DMS 273 treated with DMSO at 0.1 percent for 48 hours (cell line): ENCODE results near the gene PTPRG.

Source experiments
- DNase-seq: peaks from one replicate; lab custom pipeline; 2025; lab: John Stamatoyannopoulos, UW

Gene PTPRG

DNA sequence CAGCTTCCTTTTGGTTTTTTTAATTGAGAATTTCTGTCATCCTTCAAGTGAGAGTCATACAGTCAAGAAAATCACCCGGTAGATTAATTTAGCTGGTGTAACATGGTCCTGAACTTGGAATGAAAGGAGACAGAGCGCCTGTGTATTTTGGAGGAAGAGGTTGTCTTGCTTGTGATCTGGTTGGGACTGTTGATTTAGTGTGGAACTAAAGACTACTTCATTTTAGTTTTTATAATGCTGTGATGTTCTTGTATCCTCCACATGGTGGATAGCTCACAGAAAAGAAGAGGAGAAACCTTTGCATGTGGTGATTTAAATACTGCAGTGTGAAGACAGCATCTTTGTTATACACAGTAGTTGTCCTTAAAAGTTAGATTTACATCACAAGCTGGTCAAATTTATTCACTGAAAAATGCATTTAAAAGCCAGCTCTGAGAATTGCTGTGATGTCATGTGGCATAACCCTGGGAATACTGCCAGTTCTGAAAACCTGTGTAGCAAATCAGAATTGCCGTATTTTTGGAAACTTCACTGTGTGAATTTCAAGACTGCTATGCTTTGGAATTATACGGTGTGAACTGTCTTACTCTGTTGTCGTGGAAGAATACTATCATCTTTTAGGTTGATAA lies 268.5 kb downstream of the PTPRG start:
- DNase-seq, result no peak

DNA sequence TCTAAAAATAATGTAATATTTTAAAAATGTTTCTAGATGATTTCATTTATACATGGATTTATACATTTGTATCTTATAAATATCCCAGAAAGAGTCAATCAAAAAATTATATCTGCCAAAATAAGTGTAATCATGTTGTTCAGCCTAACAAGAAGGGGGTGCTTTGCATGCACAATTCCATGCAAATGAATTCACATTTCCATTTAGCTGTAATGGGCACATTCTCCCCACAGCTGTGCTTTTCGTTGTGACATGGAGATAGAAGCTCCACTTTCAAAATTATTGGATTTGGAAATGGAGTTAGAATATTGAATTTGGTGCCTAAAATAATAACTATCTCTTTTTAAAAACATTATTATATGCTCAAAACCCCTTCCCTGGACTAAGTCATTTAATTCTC lies 270.6 kb downstream of the PTPRG start:
- DNase-seq, result no peak

DNA sequence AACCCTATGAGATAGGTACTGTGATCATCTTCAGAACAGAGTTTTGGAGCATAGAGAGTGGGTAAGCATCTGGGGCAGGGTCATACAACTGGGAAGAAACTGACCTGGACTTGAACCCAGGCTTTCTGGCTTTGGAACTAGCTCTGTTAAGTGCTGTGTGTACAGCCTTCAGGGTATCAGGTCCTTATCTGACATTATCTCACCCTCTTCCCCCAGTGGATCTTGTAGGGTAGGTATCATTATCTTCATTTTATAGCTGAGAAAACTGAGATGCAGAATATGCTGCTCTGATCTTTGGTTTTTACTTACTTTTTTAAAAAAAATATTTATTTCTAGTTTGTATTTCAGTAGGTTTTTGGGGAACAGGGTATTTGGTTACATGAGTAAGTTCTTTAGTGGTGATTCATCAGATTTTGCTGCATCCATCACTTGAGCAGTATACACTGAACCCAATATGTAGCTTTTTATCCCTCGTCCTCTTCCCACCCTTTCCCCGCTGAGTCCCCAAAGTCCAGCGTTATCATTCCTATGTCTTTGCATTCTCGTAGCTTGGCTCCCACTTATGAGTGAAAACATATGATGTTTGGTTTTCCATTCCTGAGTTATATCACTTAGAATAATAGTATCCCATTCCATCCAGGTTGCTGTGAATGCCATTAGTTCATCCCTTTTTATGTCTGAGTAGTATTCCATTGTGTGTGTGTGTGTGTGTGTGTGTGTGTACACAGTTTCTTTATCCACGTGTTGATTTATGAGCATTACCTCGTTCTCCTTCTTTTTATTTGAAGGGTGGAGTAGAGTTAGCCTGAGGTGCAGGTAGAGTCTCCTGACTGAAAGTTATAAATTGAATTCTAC lies 271.2 kb downstream of the PTPRG start:
- no peak for DNase-seq

DNA sequence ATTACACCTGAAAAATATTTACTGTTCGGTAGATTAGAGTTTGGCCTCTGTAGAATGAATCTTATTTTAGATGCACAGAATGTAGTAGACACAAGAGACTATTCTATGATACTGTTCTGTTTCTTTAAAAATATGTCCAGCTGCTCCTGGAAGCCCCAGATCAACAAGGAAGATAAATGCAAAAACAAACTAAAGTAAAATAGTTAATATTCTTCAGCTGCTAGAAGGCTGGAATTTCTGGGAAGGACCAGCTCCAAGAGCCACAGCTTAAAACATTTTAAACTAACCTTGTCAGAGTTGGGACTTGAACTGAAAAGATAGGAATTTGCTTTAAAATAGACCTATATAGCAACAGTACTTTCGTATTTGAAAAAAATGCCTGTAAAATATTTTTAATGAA lies 277.9 kb downstream of the PTPRG start:
- no peak for DNase-seq

DNA sequence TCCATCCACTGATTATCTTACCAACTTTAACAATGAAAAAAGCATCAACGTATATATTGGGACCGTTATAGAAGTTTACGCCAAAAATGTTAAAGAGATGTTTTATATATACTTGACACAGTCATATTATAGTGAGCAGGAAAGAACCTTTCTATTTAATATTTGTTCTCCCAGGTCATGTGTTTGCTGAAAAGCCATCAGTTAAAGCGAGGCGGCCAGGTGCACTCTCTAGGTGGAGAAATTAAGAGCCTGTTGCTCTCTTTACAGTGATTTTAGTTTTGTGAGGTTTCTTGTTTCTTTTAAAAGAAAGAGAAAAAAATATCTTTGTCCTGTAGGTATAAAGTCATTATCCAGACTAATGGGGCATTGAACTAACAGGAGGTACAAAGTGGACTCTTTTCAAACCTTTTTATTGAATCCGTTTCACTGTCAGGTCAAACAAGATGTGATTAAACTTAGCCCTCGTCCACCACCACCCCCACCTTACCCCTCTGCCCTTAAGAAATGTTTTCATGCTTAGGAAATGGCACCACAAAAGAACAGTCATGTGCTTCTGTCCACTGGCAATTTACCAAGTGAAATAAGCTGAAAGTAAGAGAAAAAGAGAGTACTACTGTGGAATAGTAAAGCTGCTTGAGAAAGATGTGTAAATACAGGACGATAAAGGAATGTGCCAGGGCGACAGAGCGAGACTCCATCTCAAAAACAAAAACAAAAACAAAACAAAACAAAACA lies 279.9 kb downstream of the PTPRG start:
- no peak for DNase-seq

DNA sequence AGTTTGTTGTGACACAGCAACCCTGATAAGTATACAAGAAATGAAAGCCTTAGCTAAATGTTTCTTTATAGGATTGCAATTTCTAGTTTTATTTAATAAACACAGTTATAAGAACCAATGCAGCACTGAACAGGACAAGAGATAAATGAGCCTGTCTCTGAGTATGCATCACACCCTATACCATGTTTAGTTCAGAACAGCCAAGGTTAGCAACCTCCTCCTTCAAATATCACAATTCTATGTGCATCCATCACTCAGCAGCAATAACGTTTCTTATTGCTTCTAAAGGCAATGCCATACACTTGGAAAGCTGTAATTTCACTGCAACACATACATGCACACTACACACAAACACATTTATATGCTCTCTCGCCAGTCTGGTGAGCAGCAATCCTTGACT lies 280.6 kb downstream of the PTPRG start:
- DNase-seq, result no peak

DNA sequence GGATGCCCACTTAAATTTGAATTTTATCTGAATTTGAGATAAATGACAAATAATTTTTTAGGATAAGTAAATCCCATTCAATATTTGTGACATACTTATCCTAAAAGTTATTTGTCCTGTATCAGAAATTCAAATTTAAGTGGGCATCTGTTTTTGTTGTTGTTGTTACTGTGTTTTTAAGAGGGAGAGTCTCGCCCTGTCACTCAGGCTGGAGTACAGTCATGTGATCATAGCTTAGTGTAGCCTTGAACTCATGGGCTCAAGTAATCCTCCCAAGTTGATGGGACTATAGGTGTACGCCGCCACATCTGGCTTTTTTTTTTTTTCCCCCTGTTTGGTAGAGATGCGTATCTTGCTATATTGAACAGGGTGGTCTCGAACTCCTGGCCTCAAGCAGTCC lies 283.0 kb downstream of the PTPRG start:
- DNase-seq, result no peak

DNA sequence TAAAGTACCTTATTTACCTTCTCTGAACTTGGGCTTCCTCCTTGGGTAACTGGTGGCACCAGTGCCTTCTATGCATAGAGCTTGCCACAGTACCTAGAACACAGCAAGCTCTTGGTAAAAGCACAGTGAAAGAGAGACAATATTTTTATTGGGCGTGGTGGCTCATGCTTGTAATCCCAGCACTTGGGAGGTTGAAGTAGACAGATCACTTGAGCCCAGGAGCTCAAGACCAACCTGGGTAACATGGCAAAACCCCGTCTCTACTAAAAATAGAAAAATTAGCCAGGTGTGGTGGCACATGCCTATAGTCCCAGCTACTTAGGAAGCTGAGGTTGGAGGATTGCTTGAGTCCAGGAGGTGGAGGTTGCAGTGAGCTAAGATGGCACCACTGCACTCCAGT lies 285.1 kb downstream of the PTPRG start:
- no peak for DNase-seq

DNA sequence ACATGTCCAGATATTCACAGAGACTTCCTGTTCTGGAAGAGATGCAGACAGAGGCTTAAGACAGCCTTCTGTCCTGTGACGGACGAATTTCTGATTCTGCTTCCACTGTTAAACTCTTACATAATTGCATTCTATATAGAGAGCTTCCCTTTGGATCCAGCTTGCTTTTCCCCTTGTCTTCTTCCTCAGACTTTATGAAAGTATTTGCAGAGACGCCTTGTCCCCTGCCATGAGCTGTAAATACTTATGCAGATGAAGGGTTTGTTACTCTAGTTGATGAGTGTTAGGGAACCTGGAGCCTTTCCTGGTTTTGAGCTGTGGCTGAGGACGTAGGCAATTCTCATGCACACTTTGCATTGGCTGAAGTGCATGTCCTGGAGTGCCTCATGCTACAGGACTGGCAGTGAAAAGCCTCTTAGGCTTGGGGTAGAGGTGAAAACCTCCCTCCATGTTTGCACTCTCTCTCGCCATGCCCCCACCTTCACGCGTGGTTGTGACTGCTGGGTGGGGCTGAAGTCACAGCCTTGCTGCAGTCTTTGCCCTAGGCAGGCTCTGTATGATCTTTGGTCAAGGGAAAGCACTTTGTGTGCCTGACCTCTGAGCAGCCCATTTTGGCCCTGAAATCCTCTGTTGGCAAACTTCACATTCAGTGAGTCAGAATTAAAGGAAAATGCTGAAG lies 286.6 kb downstream of the PTPRG start:
- DNase-seq, result no peak

DNA sequence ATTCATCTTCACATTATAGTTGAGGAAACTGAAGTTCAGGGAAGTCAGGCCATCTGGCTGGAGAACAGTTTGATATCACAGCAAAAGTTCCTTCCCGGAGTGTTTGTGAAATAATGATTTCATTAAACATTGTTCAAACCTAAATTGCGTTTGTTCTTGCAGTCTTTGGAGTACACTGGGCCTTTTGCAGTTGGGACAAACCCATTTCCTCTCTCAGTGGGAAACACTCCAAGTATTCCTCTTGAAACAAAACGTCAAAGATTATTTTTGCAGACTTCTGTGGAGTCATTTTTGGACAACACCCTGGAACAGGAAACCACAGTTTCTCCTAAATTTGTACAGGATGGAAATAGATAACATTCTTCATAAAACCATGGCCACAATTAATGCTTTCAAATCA lies 287.5 kb downstream of the PTPRG start:
- DNase-seq, result no peak

DNA sequence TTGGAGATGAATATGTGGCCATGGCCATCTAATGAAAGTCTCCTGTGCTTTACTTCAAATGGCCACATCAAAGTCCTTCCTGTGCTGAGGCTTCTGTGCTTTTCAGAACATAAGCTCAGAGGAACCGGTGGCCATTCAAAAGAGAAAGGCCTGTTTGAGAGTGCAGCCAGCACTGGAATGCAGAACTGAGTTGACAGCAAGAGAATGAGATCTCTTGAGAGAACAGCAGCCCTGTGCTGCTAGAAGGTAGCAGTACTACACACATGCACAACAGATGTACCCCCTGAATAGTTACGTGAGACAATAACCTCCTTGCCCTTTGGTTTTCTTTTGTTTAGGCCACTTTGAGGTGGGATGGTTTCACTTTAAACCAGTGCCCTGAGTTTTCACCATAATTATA lies 292.5 kb downstream of the PTPRG start:
- no peak for DNase-seq

DNA sequence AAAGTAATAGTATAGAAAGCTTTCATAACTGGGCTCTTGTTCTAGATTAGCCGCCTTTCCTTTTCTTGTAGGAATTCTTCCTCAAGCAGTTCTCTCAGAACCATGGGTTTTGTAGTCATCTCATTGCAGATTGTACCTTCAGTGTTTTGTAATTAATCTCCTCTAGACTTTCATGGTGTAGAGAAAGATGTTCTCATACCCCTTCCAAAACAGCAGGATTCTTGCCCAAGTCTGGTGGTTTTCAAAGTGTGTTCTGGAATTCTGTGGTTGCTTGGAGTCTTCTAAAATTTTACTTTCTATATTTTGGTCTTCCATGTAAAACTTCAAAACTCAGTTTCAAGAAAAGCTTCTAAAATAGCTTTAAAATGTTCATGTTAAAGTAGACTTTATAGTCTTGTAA lies 293.8 kb downstream of the PTPRG start:
- no peak for DNase-seq

DNA sequence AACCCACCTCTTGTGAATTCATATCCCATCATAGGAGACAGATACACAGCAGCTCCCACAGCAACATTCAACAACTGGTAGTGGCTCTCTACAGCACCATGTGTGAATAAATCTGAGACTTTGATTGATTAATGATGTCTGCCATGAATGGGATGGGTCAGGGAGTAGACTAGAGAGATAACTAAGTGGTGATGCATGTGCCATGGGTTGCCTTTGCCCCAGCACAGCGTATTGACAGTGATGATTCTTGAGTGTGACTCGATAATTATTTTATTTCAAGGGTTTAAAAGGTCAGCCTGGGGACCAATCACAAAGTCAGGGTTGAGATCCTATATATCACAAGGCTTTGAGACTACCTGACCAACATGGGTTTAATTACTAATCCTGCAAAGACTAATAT lies 295.9 kb downstream of the PTPRG start:
- no peak for DNase-seq

DNA sequence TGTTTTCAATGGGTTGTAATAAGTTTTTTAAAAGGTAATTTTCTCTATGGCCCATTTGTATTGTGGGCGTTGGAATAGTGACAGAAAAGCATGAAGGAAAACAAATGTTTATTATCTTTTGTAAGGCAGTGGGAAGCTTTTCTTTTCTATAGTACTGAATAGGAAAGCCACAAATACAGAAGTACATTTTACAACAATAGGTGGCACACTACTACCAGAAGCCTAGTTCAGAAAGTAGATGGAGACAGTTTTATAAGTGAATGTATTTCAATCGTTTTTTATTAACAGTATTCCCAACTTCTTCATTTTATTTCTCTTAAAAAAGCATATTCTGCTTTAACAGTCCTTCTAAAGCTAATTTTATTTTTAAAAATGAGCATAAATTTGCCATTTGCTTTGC lies 296.7 kb downstream of the PTPRG start:
- no peak for DNase-seq

DNA sequence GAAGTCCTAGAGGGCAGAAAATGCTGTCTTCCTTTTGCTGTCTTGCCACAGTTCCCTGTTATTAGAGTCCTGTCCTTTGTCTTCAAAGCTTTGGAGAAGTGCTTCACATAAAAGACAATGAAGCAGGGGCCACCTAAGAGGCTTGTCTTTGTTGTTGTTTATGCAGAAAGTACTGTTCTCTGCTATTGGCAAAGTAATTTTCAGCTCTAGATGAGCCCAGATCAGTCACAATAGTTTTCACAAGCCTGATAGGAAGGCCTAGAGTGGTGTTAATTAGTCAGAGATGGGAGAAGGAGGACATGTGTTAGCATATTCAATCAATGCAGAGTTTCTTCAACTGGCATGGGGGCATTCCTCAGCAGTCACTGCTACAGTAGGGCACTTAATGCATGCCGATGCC lies 300.0 kb downstream of the PTPRG start:
- no peak for DNase-seq

DNA sequence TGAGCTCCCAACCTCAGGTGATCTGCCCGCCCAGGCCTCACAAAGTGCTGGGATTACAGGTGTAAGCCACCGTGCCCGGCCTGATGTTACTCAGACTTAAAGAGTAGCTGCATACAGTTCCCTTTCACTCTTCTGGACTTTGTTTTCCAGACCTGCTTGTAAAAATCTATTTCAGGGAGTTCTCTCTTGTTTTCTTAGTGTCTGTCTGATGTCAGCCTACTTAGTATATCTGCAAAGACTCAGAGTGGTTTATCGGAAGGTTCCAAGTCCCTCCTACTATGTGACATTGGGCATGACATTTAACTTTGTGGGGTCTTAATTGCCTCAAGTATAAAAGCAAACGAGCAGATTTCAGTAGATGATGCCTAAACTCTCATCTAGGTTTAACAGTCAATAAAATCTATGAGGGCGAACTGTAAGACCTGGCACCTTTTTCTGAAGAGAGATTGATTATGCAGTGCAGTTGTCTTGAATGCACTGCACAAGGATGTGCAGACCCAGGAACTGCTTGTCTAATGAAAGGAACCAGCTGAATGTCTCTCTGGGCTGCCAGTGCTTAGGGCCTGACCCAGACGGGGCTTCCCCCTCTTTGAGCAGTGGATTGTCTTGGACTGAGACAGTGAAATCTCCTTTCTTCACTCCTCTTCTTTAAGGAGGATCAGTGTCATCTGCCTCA lies 301.4 kb downstream of the PTPRG start:
- no peak for DNase-seq

DNA sequence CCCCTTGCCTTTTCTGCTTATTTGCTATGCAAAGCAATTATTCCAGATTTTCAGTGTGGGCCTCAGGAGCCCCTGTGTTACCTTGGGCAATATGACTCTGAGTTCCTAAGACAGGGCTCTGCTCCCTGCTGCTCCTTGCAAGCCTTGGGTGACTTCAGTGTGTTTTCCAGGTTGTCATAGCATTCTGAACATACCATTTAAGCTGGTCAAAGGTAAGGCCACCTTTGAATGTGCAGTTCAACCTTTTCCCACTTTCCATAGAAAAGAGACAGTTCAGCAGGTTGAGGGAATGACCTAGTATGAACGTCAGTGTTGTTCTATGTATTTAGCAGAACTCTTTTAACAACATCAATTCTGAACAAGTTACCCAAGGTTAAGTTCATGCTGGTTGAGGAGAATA lies 302.2 kb downstream of the PTPRG start:
- DNase-seq, result no peak

DNA sequence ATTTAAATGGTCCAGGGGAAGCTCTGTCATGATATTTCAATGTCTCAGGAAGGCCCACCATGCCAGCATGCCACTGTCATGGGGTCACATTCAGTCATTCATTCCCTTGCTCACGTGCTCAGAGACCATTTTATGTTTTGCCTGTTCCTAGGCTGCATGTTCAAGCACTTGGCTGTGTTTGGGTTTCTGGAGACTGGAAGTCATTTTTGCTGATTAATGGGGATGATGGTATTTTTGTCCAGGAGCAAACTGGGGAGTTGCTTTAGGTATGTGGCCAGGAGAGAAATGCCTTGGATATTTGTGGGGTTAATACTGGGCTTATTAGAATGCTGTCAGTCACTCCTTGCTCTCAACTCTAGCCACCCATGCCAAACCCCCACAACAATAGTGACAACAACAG lies 303.5 kb downstream of the PTPRG start:
- no peak for DNase-seq

DNA sequence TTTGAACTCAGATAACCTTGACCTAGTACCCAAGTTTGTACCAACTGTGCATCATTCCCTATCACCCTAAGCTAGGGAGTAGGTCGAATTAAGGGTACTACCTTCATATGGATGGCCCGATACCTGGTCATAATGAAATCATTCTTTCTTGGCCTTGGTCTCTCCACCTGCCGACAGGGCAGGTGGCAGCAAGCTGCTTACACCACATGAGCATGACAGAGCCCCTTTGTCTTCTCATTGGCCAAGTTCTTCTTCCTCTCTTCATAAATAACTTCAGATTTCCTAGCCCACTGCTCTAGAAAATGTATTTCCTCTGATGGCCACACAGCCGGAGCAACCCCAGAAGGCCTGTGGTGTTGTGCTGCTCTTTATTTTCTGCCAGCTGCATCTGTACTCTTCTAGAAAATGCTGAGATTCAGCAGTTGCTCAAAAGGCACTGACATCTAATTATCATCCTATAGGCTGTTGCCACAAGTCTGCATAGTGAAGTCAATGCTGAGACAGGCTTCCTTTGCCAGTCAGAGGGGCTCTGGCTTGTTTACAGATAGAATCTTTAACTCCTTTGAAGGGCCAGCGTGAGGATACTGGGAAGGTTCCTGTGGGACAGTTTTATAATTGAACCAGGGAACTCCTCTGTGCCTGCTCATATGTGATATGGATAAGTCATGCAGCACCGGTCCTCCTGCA lies 304.2 kb downstream of the PTPRG start:
- no peak for DNase-seq

DNA sequence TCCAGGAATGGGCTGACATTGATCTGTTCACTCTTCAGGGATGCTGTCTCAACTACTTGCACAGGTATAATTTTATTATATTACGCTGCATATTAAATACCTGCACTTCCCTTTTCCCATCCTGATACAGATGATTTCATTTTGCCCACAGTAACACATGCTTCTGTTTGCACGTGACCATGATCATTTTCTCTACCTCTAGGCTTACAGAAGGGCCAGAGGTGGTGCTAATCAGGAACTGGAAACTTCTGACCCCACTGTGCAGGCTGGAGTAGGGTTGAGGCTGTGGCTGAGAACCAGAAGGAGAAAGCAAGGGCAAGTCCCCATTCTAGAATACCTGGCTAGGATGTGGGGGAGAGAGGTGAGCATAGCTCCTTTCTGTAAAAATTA lies 304.8 kb downstream of the PTPRG start:
- no peak for DNase-seq

DNA sequence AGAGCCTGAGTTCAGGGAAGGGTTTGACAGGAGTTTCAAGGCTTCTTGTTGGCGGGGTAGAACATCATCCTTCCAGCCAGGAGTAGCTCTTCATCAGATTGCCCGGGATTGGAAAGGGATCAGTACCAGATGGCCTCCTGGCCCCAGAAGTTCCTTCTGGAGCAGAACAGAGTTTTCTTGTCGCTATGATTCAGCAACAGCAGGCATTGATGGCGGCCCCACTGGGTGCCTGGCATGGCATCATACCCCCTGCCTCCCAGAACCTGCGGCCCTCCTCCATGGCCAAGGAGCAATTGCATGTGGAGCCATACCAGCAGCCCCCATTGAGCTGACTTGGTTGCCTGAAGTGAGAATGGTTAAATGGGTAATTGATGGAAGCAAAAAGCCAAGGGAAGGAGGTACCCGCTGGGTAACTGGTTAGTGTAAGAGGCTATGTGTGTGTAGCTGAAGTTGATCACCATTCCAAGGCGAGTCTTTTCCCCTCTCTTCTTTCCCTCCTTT lies 305.6 kb downstream of the PTPRG start:
- no peak for DNase-seq
